ENCODE data around the gene HK1.
"Not testable (repeated sequence)": the region's sequence is repeated elsewhere in the genome, so short reads cannot be mapped to it uniquely, and the experiment has no call there.

HK1 gene

GRCh38 chr10:69303632-69304051 is 25.3 kb downstream of the HK1 start:
- Histone ChIP-seq H3K4me3 (no peak overlapping the region), H3K27ac (no peak overlapping the region)

GRCh38 chr10:69306421-69306820 is 28.1 kb downstream of the HK1 start:
- Histone ChIP-seq H3K27ac (no peak overlapping the region), H3K4me3 (no peak overlapping the region)

- H3K27ac ChIP-seq: no peak overlapping the region
- H3K4me3 ChIP-seq: no peak overlapping the region
Observed at GRCh38 chr10:69307434-69307833, 29.1 kb downstream of the HK1 start.

GRCh38 chr10:69308304-69308703 is 30.0 kb downstream of the HK1 start:
- not testable (repeated sequence) for H3K4me3 ChIP-seq

GRCh38 chr10:69311309-69311708 is 33.0 kb downstream of the HK1 start:
- Histone ChIP-seq H3K4me3 (no peak overlapping the region), H3K27ac (no peak overlapping the region)

More at GRCh38 chr10:69308304-69308703, 30.0 kb downstream of the HK1 start:
- not testable (repeated sequence) for H3K27ac ChIP-seq

GRCh38 chr10:69312528-69312927 is 34.2 kb downstream of the HK1 start:
- Histone ChIP-seq H3K4me3 (no peak overlapping the region), H3K27ac (no peak overlapping the region)

- no peak overlapping the region for H3K27ac ChIP-seq
- H3K4me3 ChIP-seq: no peak overlapping the region
Observed at GRCh38 chr10:69315100-69315542, 36.8 kb downstream of the HK1 start.

GRCh38 chr10:69315610-69316312 is 37.5 kb downstream of the HK1 start:
- H3K27ac ChIP-seq: peak overlapping the region in 2 of 21 experiments; percentile 95 to 96
- H3K4me3 ChIP-seq: no peak overlapping the region

- Histone ChIP-seq H3K4me3 (no peak overlapping the region), H3K27ac (peak overlapping the region in 15 of 21 experiments; percentile 1 to 99 (median 95))
Observed at GRCh38 chr10:69316313-69317059, 38.2 kb downstream of the HK1 start.

GRCh38 chr10:69317175-69317604 is 38.9 kb downstream of the HK1 start:
- Histone ChIP-seq H3K27ac (peak overlapping the region in 19 of 21 experiments; percentile 1 to 99 (median 95)), H3K4me3 (no peak overlapping the region)

- H3K27ac ChIP-seq: peak overlapping the region; percentile 68 to 99 (median 95)
Observed at GRCh38 chr10:69317626-69318105, 39.4 kb downstream of the HK1 start.

GRCh38 chr10:69318106-69318866 is 40.0 kb downstream of the HK1 start:
- Histone ChIP-seq H3K27ac (peak overlapping the region; percentile 76 to 99 (median 95)), H3K4me3 (peak overlapping the region; percentile 64 to 99 (median 92))

More at GRCh38 chr10:69317626-69318105, 39.4 kb downstream of the HK1 start:
- peak overlapping the region; percentile 64 to 99 (median 92) for H3K4me3 ChIP-seq

GRCh38 chr10:69318867-69319727 is 40.8 kb downstream of the HK1 start:
- Histone ChIP-seq H3K27ac (peak overlapping the region; percentile 76 to 99 (median 95)), H3K4me3 (peak overlapping the region; percentile 64 to 99 (median 92))

GRCh38 chr10:69319841-69320316 is 41.6 kb downstream of the HK1 start:
- Histone ChIP-seq H3K4me3 (peak overlapping the region; percentile 64 to 99 (median 92)), H3K27ac (peak overlapping the region; percentile 31 to 99 (median 95))

- peak overlapping the region in 4 of 7 experiments; percentile 90 to 99 (median 98) for H3K4me3 ChIP-seq
- H3K27ac ChIP-seq: peak overlapping the region in 11 of 21 experiments; percentile 25 to 99 (median 96)
Observed at GRCh38 chr10:69320521-69320920, 42.2 kb downstream of the HK1 start.

- Histone ChIP-seq H3K4me3 (no peak overlapping the region), H3K27ac (peak overlapping the region in 9 of 21 experiments; percentile 25 to 99 (median 97))
Observed at GRCh38 chr10:69321039-69321715, 42.9 kb downstream of the HK1 start.

- Histone ChIP-seq H3K27ac (peak overlapping the region in 1 of 21 experiments; percentile 99), H3K4me3 (no peak overlapping the region)
Observed at GRCh38 chr10:69321865-69322264, 43.6 kb downstream of the HK1 start.

GRCh38 chr10:69322346-69322745 is 44.0 kb downstream of the HK1 start:
- not testable (repeated sequence) for H3K4me3 ChIP-seq, H3K27ac ChIP-seq
